Liver (tissue), 9 donors: Measurements from ENCODE around the gene STAT5B. TPM values are rescaled to one million over a fixed set of nuclear protein-coding genes. Genes with fewer than 3 reads are reported as not detected.

ENCODE experiments used
- DNase-seq: peaks from one replicate; pipeline ENCODE4 v3.0.0-alpha.2; 2017; ENCODE audit warnings: low spot score
- H3K27ac ChIP-seq, 2 donors: one replicate each; pipeline ENCODE4 v1.7.0; 2013; ENCODE audit warnings: inconsistent platforms in 2 of 2, low read length in 2 of 2, control low read depth in 1 of 2, low read depth in 1 of 2, mild to moderate bottlenecking in 1 of 2
- H3K27me3 ChIP-seq, 4 donors: one replicate each; pipeline versions ENCODE4 v1.6.1 to v1.7.0; 2013; ENCODE audit warnings: low read length in 3 of 4, inconsistent platforms in 1 of 4, mild to moderate bottlenecking in 1 of 4, moderate library complexity in 1 of 4; ENCODE audit not compliant: control insufficient read depth in 4 of 4, insufficient read depth in 4 of 4
- H3K36me3 ChIP-seq, 4 donors: one replicate each; pipeline versions ENCODE4 v1.6.1 to v1.7.0; 2013; ENCODE audit warnings: low read length in 3 of 4, mild to moderate bottlenecking in 3 of 4, low read depth in 1 of 4, moderate library complexity in 1 of 4; ENCODE audit not compliant: control insufficient read depth in 4 of 4, insufficient read depth in 3 of 4
- H3K4me1 ChIP-seq, 4 donors: one replicate each; pipeline versions ENCODE4 v1.6.1 to v1.7.0; 2013; ENCODE audit warnings: low read length in 3 of 4, mild to moderate bottlenecking in 3 of 4, moderate library complexity in 1 of 4; ENCODE audit not compliant: control insufficient read depth in 4 of 4, insufficient read depth in 4 of 4
- H3K4me3 ChIP-seq, 3 donors: one replicate each; pipeline versions ENCODE4 v1.6.1 to v1.7.0; 2013; ENCODE audit warnings: low read length in 3 of 3, control low read depth in 1 of 3, low read depth in 1 of 3, mild to moderate bottlenecking in 1 of 3
- H3K9ac ChIP-seq, 2 donors: one replicate each; pipeline ENCODE4 v1.7.0; 2013; ENCODE audit warnings: low read length in 2 of 2, mild to moderate bottlenecking in 2 of 2, moderate library complexity in 2 of 2, control low read depth in 1 of 2, low read depth in 1 of 2
- H3K9me3 ChIP-seq, 4 donors: one replicate each; pipeline versions ENCODE4 v1.6.1 to v1.7.0; 2013; ENCODE audit warnings: low read length in 3 of 4; ENCODE audit not compliant: control insufficient read depth in 4 of 4
- EGR1 ChIP-seq, 2 donors: IDR thresholded peaks; 2 replicates each; pipeline ENCODE4 v1.6.1; 2016 to 2018; ENCODE audit warnings: antibody characterized with exemption in 2 of 2, low read depth in 2 of 2
- FOXA1 ChIP-seq: IDR thresholded peaks from 2 replicates; pipeline ENCODE4 v1.6.1; 2016; ENCODE audit warnings: antibody characterized with exemption
- FOXA2 ChIP-seq: IDR thresholded peaks from 2 replicates; pipeline ENCODE4 v1.6.1; 2016; ENCODE audit warnings: antibody characterized with exemption
- GABPA ChIP-seq, 2 donors: IDR thresholded peaks in 1 of 2; conservative IDR thresholded peaks in 1 of 2; 2 replicates each; pipeline ENCODE4 v1.6.1; 2016; ENCODE audit warnings: antibody characterized with exemption in 2 of 2, mild to moderate bottlenecking in 1 of 2, moderate library complexity in 1 of 2
- HNF4A ChIP-seq, 2 donors: conservative IDR thresholded peaks; 2 replicates each; pipeline ENCODE4 v1.6.1; 2016; ENCODE audit warnings: antibody characterized with exemption in 2 of 2, mild to moderate bottlenecking in 2 of 2
- HNF4G ChIP-seq: IDR thresholded peaks from 2 replicates; pipeline ENCODE4 v1.6.1; 2016; ENCODE audit warnings: antibody characterized with exemption
- JUND ChIP-seq, 2 donors: IDR thresholded peaks; 2 replicates each; pipeline ENCODE4 v1.6.1; 2016; ENCODE audit warnings: antibody characterized with exemption in 2 of 2
- MAX ChIP-seq: IDR thresholded peaks from 2 replicates; pipeline ENCODE4 v1.6.1; 2016; ENCODE audit warnings: antibody characterized with exemption
- NR2F2 ChIP-seq: IDR thresholded peaks from 2 replicates; pipeline ENCODE4 v1.6.1; 2016; ENCODE audit warnings: antibody characterized with exemption
- RAD21 ChIP-seq, 2 donors: IDR thresholded peaks; 2 replicates each; pipeline ENCODE4 v1.6.1; 2016; ENCODE audit warnings: antibody characterized with exemption in 2 of 2, mild to moderate bottlenecking in 2 of 2
- RXRA ChIP-seq, 2 donors: IDR thresholded peaks; 2 replicates each; pipeline ENCODE4 v1.6.1; 2017 to 2018; ENCODE audit warnings: antibody characterized with exemption in 2 of 2, mild to moderate bottlenecking in 1 of 2
- SP1 ChIP-seq: IDR thresholded peaks from 2 replicates; pipeline ENCODE4 v1.6.1; 2018; ENCODE audit warnings: antibody characterized with exemption, mild to moderate bottlenecking
- TAF1 ChIP-seq: conservative IDR thresholded peaks from 2 replicates; pipeline ENCODE4 v1.6.1; 2016; ENCODE audit warnings: antibody characterized with exemption, mild to moderate bottlenecking
- YY1 ChIP-seq: IDR thresholded peaks from 2 replicates; pipeline ENCODE4 v1.6.1; 2016; ENCODE audit warnings: antibody characterized with exemption, mild to moderate bottlenecking
- ZBTB33 ChIP-seq: IDR thresholded peaks from 2 replicates; pipeline ENCODE4 v1.6.1; 2016; ENCODE audit warnings: antibody characterized with exemption
- WGBS: extraction: QIAGEN DNeasy Blood & Tissue Kit; methylation state at CpG from one replicate; pipeline ENCODE4 v1.1.7; 2013; 5-methylcytosine and 5-hydroxymethylcytosine counted together
- polyA plus RNA-seq, 2 donors: library from polyadenylated mRNA; stranded (reverse) in 1 of 2; unstranded in 1 of 2; fragments of 200-250 nt in 1 of 2; fragments of >200 nt in 1 of 2; fragmentation: Nextera tagmentation in 1 of 2; extraction: Ambion mirVana in 1 of 2; gene quantifications; one replicate each; pipeline versions ENCODE4 v1.2.1 to v1.2.3, GENCODE V29; 2013 to 2015
- total RNA-seq, 2 donors: library from RNA; depleted of rRNA; stranded (reverse); fragments of >200 nt; gene quantifications; one replicate each; pipeline ENCODE4 v1.2.3, GENCODE V29; 2014
- TF ChIP-seq, protein P1 (sequence below): fragments of 150-350 bp; IDR thresholded peaks from 2 replicates; pipeline ENCODE4 v1.5.1; 2017; ENCODE audit warnings: improper control_type of control experiment, low read depth, low read length; ENCODE audit not compliant: missing input control
- TF ChIP-seq, protein P2 (sequence below): IDR thresholded peaks from 2 replicates; pipeline ENCODE4 v1.6.1; 2016; ENCODE audit warnings: antibody characterized with exemption
- TF ChIP-seq, protein P3 (sequence below): IDR thresholded peaks from 2 replicates; pipeline ENCODE4 v1.6.1; 2016; ENCODE audit warnings: antibody characterized with exemption, mild to moderate bottlenecking
- donor health status: healthy.
- donor health status: healthy.
- donor health status: healthy.
- donor health status: healthy.
- donor health status: healthy.

STAT5B gene
- total and polyA plus RNA-seq, 4 donors: 6.7 to 33.9 (median 21.6) TPM

DNA sequence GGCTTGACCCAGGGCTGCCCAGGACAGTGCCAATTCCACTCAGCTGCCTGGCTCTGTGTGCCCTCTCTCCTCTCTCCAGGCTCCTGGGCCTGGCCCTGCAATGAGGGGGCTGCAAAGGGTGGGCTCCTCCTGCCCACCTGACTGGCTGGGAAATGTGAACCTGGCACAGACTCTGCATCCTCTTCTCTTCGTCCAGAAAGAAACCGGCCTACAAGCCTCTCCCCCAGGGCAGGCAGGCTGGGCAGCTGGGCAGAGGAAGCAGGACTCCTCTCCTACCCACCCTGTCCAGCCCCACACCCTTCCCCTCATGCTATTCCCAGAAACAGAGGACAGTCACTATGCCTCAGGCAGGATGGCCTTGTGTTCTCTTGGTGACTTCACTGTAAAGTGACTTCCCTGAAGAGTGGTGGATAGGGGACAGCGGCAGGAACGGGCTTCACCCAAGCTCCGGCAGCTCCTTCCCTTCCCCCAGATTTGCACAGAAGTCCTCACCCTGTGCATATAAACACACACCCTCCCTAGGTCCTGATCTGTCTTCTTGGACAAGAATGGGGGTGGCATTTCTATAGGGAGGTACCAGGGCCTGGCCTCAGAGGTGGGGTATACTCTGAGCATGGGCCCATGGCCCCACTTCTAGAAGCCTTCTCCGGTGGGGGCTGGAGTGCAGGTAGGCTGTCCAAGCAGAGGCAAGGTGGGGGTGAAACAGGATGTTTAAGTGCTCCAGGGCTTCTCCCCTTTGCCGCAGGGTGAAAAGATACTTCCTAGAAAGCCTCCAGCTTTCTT lies 7.2 kb upstream of the STAT5B start:
- no peak overlapping the region for H3K9ac ChIP-seq
- DNase-seq: no peak
- H3K4me1 ChIP-seq: peaks cover 0 to 15% (median 6%) of the 10 kb centered on the region in 4 donors
- H3K9me3 ChIP-seq: no peaks in the 10 kb centered on the region
- WGBS: 94% methylated on average over 7 of the region's 7 CpGs
- H3K4me3 ChIP-seq: no peak overlapping the region
- H3K36me3 ChIP-seq: no peaks in the 10 kb centered on the region
- H3K27ac ChIP-seq: no peak overlapping the region
- TF ChIP-seq NR2F2 (no peak), ZBTB33 (no peak), EGR1 (IDR thresholded peaks at IDR 0.05; ENCODE audit: low read depth in 2 of 2) (no peak), HNF4A (conservative IDR thresholded peaks at IDR 0.05) (no peak), FOXA1 (no peak), RXRA (IDR thresholded peaks at IDR 0.05) (no peak), GABPA (IDR thresholded peaks at IDR 0.05 in 1 of 2, conservative IDR thresholded peaks at IDR 0.05 in 1 of 2) (no peak), TAF1 (no peak), YY1 (no peak), RAD21 (IDR thresholded peaks at IDR 0.05) (no peak), FOXA2 (no peak), SP1 (no peak), HNF4G (no peak), JUND (IDR thresholded peaks at IDR 0.05) (no peak), MAX (no peak)
- TF ChIP-seq, protein P1, sequence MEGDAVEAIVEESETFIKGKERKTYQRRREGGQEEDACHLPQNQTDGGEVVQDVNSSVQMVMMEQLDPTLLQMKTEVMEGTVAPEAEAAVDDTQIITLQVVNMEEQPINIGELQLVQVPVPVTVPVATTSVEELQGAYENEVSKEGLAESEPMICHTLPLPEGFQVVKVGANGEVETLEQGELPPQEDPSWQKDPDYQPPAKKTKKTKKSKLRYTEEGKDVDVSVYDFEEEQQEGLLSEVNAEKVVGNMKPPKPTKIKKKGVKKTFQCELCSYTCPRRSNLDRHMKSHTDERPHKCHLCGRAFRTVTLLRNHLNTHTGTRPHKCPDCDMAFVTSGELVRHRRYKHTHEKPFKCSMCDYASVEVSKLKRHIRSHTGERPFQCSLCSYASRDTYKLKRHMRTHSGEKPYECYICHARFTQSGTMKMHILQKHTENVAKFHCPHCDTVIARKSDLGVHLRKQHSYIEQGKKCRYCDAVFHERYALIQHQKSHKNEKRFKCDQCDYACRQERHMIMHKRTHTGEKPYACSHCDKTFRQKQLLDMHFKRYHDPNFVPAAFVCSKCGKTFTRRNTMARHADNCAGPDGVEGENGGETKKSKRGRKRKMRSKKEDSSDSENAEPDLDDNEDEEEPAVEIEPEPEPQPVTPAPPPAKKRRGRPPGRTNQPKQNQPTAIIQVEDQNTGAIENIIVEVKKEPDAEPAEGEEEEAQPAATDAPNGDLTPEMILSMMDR: no peak
- TF ChIP-seq, protein P2, sequence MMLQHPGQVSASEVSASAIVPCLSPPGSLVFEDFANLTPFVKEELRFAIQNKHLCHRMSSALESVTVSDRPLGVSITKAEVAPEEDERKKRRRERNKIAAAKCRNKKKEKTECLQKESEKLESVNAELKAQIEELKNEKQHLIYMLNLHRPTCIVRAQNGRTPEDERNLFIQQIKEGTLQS: no peak
- TF ChIP-seq, protein P3, sequence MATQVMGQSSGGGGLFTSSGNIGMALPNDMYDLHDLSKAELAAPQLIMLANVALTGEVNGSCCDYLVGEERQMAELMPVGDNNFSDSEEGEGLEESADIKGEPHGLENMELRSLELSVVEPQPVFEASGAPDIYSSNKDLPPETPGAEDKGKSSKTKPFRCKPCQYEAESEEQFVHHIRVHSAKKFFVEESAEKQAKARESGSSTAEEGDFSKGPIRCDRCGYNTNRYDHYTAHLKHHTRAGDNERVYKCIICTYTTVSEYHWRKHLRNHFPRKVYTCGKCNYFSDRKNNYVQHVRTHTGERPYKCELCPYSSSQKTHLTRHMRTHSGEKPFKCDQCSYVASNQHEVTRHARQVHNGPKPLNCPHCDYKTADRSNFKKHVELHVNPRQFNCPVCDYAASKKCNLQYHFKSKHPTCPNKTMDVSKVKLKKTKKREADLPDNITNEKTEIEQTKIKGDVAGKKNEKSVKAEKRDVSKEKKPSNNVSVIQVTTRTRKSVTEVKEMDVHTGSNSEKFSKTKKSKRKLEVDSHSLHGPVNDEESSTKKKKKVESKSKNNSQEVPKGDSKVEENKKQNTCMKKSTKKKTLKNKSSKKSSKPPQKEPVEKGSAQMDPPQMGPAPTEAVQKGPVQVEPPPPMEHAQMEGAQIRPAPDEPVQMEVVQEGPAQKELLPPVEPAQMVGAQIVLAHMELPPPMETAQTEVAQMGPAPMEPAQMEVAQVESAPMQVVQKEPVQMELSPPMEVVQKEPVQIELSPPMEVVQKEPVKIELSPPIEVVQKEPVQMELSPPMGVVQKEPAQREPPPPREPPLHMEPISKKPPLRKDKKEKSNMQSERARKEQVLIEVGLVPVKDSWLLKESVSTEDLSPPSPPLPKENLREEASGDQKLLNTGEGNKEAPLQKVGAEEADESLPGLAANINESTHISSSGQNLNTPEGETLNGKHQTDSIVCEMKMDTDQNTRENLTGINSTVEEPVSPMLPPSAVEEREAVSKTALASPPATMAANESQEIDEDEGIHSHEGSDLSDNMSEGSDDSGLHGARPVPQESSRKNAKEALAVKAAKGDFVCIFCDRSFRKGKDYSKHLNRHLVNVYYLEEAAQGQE: no peak
- H3K27me3 ChIP-seq: no peaks in the 10 kb centered on the region
